NCI-H748 (cell line): ENCODE data around the gene LLCFC1.

Experiments used
- DNase-seq: peaks from one replicate; lab custom pipeline; 2025; ENCODE audit not compliant: unreplicated experiment; lab: John Stamatoyannopoulos, UW

Gene LLCFC1

GRCh38 chr7:142939226-142939910 is at the start of gene LLCFC1:
LLCFC1 (plus strand) TSS chr7:142939484; CDS start chr7:142939622, 138 bp downstream.
- peak; percentile 24 for DNase-seq

GRCh38 chr7:142889816-142890215 is 49.5 kb upstream of the LLCFC1 start:
- DNase-seq, result no peak

- no peak for DNase-seq
These were observed 48.3 kb upstream of the LLCFC1 start for GRCh38 chr7:142890874-142891485.

- DNase-seq, result no peak
These were observed 47.7 kb upstream of the LLCFC1 start for GRCh38 chr7:142891490-142892082.

- no peak for DNase-seq
These were observed 46.3 kb upstream of the LLCFC1 start for GRCh38 chr7:142892951-142893350.

- no peak for DNase-seq
These were observed 44.9 kb upstream of the LLCFC1 start for GRCh38 chr7:142894112-142894984.

- DNase-seq, result no peak
These were observed 44.2 kb upstream of the LLCFC1 start for GRCh38 chr7:142894985-142895593.

- no peak for DNase-seq
These were observed 43.1 kb upstream of the LLCFC1 start for GRCh38 chr7:142896151-142896550.

- DNase-seq, result no peak
These were observed 42.4 kb upstream of the LLCFC1 start for GRCh38 chr7:142896741-142897379.

GRCh38 chr7:142897691-142898090 is 41.6 kb upstream of the LLCFC1 start:
- no peak for DNase-seq

- peak; percentile 80 for DNase-seq
These were observed 40.7 kb upstream of the LLCFC1 start for GRCh38 chr7:142898377-142899170.

- no peak for DNase-seq
These were observed 39.6 kb upstream of the LLCFC1 start for GRCh38 chr7:142899661-142900060.

- DNase-seq, result no peak
These were observed 37.6 kb upstream of the LLCFC1 start for GRCh38 chr7:142901426-142902259.

GRCh38 chr7:142904128-142904527 is 35.2 kb upstream of the LLCFC1 start:
- no peak for DNase-seq

GRCh38 chr7:142905759-142906158 is 33.5 kb upstream of the LLCFC1 start:
- DNase-seq, result no peak

GRCh38 chr7:142906643-142907042 is 32.6 kb upstream of the LLCFC1 start:
- no peak for DNase-seq

GRCh38 chr7:142908290-142908689 is 31.0 kb upstream of the LLCFC1 start:
- no peak for DNase-seq

- DNase-seq, result no peak
These were observed 30.1 kb upstream of the LLCFC1 start for GRCh38 chr7:142908921-142909890.
